ENCODE data around the gene NMT1.

Gene NMT1

DNA sequence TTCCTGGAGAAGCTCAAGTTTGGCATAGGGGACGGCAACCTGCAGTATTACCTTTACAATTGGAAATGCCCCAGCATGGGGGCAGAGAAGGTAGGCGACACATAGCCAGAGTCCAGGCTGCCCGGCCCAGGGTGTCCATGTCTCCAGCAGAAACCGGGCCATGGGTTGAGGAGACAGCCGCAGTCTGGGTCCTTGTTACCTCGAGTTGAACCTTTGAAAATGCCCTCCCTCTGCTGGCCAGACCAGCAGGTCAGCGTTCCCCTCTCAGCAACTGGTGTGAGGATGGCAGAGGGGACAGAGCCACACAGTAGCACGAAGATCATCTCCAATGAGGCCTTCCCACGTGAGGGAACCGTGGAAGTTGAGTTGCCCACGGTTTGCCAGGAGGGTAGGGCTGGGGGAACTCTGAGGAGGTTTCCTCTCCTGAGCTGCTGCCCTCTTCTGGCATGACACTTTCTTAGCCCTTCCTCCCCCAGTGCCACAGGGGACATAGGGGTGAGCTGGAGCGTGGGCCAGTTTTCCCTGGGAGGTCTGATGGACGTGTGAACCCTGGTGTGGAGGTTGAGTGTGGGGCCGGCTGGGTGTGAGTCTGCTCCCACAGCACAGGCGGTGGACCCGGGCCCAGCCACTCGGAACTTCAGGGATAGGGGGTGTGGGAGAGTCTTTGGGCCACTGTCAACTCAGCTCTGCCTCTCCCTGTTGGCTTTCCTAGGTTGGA is 43.9 kb downstream of the NMT1 start:
- DNase-seq (ENCODE audit: low read depth in 2 of 2) = no peak

DNA sequence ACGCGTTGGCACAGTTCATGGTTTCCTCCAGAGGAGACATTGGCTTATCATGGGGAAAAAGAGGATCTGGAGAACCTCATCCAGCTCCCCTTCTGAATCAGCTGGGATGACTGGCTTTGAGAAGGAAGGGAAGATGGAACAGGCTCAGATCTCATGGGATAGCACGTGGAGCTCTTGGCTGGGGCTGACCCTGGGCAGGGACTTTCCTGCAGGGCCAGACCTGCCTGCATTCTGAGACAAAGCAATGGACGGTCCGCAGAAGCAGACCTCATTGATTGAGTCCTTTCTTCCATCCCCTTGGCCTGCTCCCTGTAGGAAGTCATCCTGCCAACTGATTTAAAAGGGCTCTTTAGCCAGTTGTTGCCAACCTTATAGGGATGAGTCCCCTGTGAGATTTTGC is 45.0 kb downstream of the NMT1 start:
- no peak for DNase-seq (ENCODE audit: low read depth in 2 of 2)

DNA sequence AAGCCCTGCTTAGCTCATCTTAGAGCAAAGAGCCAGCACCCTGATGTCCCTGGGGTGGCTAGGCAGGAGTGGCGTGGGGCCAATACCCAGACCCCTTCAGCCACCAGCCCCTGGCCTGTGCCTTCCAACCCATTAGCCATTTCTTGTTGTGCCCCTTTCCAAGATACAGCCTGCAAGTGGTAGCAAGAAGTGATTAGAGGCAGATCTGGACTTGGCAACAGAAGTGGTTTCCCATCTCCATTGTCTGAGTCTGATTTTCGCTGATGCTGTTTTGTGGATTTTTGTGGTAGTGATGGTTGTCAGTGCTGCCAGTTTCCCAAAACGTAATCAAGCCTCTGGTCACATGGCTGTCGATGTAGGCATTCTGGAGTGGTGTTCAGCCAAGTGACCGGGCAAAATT is 45.5 kb downstream of the NMT1 start:
- DNase-seq (ENCODE audit: low read depth in 2 of 2) = no peak

DNA sequence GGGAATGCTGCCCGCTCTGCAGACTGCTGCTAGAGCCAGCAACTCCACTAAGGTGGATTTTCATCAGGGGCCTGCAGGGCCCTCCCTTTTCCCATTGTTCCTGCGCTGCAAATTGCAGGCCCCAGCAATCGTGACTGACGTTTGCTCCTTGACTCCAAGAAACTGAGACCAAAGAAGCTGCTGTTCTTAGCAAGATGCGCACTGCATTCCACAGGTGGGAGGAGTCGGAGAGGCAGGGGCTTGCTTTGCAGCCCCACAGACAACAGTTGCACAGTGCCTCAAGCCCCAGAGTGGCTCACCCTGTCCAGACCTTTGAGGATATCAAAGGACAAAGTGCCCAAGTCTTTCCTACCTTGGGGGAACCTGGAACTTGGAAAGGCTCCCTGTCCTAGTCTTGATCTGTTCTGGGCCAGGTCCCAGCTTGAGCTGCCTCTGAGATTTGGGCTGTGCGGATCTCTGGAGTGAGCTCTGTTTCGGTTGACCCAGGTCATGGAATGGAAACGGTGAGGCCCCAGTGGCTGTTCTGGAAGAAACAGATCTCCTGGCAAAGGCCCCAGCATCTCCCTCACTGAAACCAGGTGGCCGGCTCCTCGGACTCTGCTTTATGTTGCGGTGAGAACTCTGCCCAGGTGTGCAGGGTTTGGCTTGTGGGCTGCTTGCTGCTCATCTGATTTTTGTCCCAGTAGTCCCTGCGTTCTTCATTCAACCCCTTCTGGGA is 46.3 kb downstream of the NMT1 start:
- no peak for DNase-seq (ENCODE audit: low read depth in 2 of 2)

DNA sequence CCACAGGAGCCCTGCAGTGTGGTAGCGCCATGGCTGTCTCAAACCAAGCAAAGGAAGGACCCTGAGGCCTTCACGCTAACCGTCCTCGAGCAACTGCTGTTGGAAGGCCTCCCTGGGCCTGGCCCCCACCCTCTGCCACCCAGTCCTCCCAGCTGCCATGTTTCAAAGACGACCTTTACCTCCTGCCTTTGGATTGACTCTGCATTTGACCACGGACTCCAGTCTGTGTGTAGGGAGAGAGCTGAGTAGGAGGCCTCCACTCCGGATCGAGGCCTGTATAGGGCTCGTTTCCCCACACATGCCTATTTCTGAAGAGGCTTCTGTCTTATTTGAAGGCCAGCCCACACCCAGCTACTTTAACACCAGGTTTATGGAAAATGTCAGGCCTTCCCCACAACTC is 46.9 kb downstream of the NMT1 start:
- no peak for DNase-seq (ENCODE audit: low read depth in 2 of 2)

DNA sequence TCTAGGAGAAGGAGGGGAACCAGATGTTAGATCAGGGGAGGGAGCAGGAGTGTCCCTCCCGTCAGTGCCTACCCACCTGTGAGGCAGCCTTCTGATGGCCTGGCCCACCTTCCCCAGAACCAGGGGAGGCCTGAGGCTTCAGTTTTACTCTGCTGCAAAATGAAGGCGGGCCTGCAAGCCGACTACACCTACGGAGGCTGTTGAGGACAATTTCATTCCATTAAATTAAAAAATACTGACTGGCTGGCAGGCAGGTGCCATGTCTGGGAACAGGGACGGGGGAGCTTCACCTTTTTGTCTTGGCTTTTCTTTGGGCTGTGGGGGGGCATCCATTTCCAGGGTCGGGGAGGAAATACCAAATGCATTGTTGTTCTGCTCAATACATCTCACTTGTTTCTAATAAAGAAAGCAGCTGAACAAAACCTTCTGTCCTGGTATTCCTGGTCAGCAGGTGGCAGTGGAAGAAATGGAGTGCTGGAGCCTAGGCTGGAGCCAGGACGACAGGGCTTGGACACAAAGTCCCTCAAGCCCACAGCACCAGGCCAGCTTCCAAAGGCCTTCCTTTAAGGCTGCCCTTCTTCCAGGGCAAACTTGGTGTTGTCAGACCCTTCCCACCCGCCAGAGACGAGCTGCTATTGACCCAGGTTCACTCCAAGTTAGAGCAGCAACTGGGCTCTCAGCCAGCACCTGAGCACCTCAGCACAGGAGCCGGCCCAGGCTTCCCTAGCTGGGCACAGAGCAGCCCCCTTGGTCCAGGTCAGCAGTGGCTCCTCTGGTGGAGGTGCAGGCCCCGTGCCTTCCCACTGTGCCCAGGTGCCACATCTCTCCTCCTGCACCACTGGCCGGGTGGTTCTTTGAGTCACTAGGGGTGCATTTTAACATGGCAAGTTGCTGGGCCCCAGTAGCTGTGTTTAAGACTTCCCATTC is 47.7 kb downstream of the NMT1 start:
- no peak for DNase-seq (ENCODE audit: low read depth in 2 of 2)

DNA sequence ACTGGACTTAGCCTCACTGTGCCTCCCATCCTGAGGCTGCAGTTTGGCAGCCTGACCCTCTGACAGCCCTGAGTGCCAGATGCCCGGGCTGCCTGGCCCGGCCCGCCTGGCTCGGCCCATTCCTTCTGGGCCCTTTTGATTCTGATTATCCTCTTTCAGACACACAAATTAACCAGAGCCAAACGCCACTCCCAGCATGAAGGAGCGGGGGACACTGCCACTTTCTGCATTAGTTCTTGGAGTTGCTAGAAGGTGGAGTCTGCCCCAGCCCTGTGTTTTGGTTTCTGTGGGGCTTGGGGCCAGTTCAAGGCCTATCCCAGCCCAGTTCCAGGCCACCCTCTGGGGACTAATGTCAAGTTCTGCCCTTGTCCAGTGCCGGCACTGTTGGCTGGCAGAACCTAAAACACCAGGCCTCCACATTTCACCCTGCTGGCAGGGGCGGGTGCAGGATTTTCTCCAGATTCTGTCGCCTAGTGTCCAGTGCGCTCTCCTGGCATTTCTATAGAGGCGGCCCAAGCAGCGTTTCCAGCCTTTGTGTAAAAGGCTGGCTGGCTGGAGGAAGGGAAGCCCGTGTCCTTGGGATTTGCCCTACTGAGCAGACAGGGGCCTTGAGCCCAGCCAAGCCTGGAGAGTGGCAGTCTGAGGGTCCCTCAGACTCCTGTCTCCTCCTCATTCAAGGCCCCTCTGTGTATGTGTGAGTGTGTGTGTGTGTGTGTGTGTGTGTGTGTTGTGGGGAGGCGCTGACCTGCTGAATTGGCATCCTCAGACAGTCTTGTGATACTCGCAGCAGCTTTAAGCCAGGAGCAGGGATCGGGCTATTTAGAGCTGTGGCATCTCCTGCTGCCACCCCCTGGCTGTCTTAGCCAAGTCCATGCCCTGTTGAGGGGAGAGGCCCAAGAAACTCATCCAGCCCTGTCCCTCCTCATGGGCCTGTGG is 49.8 kb downstream of the NMT1 start:
- no peak for DNase-seq (ENCODE audit: low read depth in 2 of 2)

DNA sequence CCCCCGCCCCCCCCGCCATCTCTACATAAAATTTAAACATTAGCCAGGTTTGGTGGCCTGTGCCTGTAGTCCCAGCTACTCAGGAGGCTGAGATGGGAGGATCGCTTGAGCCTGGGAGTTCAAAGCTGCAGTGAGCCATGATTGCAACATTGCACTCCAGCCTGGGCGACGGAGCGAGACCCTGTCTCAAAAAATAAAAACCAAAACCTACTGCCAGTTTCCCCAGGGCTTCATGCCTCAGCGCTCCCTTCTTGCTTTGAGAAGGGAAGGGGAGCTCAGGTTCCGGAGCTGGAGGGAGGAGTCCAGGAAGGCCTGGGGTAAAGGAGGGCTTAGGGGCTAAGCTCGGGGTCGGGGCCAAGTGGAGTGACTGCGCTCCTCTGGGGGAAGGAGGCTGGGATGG is 50.7 kb downstream of the NMT1 start:
- DNase-seq (ENCODE audit: low read depth in 2 of 2) = no peak

DNA sequence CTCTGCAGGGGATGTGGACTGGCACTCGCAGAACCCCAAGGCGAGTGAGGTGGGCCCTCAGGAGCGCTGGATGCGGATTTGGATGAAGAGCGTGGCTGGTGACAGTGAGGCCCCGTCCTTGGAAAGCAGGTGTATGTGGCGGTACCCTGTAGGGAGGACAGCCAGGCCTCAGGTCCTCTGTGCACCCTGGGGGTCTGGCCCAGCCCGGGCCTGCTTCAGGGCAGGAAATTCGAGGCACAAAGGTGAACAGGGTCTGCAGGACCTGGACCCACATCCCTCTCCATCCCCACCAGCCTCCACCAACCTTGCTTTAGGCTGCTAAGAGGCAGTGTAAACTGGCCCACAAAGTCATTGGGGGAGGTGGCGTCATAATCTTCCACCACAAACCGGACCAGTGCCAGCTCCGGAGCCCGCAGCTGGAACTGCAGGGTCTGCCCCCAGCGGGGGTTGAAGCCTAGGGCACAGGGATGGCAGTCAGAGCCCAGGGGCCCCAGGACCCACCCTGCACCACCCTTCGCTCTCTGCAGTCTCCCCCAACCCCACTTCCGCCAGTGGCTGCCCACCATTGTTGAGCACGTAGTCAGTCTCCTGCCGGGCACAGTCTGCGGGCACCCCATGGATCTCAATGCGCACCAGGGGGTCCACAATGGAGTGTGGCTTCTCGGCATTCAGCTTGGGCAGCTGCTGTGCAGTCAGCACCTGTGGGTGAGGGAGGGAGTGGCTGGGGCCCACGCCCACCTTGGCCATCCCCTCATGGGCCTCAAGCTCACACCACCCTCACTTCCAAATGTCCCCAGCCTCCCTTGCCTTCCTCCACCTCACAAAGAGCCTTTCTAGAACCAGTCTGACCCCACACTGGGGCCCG is 51.7 kb downstream of the NMT1 start:
- DNase-seq (ENCODE audit: low read depth in 2 of 2) = no peak

DNA sequence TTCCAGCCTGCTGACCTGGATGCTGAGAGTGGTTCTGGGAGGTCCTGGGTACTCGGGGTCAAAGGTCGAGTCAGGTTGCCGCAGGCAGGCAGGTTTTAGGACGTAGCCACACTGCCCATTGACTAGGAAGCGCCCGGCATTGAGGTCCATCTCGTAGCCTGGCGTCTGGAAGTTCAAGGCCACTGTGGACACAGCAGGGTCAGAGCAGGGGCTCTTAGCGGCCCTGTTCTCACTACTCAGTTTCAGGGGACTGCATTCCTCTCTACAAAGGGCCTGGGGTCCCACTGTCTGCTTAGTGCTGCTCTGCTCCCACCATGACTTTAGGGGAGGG is 52.3 kb downstream of the NMT1 start:
- DNase-seq (ENCODE audit: low read depth in 2 of 2) = no peak

DNA sequence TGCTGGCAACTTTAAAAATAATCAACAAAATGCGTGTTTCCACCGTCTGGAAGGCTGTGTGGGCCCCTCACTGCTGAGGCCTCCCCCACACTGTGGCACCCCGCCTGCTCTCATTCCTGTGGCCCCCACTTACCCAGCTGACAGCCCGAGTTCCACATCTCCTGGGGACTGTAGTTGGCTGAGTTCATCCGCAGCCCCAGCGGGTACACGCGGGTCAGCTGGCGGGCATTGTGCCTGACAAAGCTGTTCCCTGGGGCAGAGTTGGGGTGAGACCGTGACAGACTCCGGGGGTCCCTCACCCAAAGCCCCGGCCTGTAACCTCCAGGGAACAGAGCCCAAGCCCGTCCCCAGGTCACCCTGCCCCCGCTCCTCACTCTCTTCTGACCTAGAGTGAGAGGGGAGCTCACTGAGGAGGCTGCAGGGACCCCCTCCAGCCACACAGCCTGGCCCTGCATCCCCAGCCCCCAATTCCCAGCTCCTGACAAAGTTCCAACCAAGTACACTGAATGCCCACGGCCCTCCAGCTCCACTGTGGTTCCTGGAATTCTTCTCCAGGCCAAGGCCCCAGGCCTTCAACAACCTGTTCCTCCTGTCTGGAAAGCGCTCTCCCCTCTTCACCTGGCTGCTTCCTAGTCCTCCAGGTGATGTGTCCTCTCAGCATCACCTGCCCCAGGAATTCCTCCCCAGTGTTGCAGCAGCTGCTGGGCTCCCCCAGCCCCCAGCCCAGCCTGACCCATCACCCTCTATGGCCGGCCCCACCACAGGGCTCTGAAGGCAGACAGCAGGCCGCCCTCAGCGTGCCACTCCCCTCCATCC is 53.2 kb downstream of the NMT1 start:
- DNase-seq (ENCODE audit: low read depth in 2 of 2) = no peak

DNA sequence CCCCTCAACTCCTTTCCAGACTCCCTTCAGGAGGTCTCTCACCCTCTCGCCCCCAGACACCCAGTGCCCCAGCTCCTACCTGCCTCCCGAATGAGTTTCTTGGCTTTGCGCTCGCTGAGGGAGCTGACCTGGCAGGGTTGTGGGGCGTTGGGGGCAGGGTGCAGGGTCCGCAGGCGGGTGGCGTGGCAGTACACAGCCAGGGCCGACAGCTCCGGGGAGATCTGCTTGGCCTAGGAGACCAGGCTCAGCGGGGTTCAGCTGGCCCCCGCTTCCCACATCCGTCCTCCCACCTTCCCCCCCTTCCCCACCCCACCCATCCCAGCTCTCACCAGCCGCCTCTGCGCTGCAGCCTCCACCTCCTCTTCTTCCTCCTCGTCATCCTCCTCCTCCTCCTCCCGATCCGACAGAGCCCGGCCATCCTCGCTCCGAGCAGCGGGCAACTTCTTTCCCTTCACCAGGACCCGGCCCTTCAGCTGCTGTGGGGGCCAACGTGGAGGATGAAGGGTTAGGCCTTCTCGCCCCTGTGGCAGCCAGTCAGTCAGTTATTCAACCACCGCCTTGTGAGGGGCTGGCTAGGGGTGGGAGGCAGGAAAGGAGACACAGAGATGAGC is 54.0 kb downstream of the NMT1 start:
- no peak for DNase-seq (ENCODE audit: low read depth in 2 of 2)

DNA sequence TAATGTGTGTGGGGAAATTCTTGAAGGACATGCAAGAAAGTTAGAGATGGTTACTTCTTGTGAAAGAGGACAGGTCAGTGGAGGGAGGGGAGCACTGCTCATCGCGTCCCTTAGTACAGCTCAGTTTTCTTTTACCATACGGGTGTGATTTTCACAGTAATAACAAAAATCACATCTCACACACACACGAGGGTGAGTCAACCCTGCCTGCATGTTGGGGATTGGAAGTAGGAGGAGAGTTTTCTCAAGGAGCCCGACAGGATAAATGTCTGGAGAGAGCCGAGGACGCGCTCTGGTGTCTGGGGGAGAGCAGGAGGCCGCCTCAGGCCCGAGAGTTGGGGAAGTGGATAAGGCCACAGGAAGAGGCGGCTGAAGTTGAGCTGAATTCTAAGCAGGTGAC is 54.8 kb downstream of the NMT1 start:
- DNase-seq (ENCODE audit: low read depth in 2 of 2) = no peak

DNA sequence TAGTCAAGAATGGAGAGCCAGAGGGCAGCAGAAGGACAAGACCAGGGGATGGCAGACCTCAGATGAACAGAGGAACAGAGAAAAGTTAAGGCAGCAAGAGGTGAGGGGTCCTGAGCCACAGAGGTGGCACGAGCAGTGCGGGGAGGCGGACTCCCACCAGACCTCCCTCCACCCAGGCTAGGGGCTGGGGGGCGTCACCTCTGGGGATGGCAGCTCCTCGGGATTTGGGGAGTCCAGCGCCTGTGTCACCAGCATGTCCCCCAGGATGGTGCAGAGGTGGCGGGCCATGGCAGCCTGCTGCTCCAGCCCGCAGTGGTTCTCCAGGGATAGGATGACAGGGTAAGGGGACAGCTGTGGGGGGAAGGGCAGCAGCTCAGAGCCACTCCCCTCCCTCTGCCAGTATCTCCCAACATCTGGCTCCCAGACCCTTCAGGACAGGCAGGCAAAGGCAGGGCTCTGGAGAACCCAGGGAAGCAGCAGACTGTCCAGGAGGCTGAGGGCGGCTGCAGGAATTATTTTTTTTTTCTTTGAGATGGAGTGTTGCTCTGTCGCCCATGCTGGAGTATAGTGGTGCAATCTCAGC is 55.4 kb downstream of the NMT1 start:
- DNase-seq (ENCODE audit: low read depth in 2 of 2) = no peak

DNA sequence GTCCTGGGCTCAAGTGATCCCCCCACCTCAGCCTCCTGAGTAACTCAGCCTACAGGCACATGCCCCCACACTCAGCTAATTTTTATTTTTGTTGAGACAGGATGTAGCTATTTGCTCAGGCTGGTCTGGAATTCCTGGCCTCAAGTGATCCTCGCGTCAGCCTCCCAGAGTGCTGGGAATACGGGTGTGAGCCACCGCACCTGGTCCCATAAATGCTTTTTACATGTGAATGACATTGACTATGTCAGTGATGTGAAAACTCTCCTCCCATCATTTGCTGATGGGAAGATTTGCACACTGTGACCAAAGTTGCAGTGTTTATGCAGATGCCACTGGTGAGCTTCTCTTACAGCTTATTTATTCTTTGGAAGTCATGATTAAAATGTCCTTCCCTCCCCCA is 56.2 kb downstream of the NMT1 start:
- no peak for DNase-seq (ENCODE audit: low read depth in 2 of 2)

DNA sequence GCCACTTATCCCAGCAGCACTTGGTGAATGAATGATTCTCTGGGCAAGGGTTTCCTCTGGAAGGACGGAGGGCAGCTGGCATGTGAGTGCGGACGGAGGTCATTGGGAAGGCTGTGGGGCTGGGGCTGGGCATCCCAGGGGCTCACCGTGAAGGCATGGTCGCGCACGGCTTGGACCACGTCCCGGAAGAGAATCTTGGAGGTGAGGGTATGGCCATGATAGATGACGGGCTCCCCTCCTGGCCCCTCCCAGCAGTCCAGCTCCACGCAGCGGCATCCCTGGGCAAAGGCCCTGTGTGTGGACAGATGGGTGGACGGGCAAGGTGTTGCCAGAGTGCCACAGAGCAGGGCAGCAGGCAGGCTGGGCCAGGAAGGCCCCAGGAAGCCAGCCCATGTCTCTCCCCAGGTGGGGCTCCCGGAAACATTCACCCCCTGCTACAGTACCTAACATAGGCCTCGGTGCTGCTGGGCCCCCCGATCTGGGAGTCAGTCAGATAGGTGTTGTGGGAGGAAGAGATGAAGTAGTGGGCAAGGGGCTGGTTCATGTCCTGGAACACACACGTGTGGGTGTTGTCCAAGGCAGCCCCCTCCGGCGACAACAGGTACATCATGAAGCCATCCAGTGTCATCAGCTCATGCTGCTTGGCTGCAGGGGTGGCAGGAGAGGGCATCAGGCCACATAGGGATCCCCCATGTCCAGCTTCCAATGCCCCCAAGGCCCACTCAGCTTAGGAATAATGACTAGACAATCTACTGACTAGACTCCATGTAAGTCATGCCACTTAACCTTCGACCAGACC is 56.9 kb downstream of the NMT1 start:
- DNase-seq (ENCODE audit: low read depth in 2 of 2) = no peak

DNA sequence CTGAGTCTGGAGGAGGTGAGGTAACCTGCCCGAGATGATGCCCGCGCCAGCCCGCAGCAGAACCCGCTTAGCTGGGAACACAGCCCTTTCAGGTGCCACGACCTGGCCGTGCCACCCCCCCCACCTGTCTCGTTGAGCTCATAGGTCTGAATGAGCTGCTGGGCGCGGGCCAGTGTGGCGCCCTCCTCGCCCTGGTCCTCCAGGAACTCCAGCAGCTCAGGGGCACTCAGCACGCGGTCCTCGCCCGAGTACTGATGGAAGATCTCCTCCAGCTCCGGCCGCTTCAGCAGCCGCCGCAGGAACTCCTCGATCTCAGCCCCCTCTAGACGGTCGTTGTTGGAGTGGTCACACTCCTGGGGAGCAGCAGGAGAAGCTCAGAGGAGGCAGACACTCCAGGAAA is 57.6 kb downstream of the NMT1 start:
- no peak for DNase-seq (ENCODE audit: low read depth in 2 of 2)

DNA sequence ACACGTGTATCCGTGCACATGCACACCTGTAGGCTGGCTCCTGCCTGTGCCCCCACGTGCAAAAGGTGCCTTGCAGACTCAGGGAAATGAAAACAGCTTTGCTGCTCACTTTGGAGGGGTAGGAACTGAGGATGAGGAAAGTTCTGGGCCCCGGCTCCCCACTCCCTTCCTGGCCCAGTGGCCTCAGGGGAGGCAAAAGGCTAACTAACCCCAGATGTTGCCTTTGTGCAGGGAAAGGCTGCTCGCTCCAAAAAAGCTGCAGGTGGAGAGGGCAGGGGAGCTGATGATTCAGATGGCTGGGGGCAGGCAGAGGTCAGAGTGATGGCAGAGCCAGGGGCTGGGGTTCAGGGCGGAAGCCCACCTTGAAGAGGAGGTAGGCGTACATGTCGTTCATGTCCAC is 58.8 kb downstream of the NMT1 start:
- no peak for DNase-seq (ENCODE audit: low read depth in 2 of 2)
